Upper lobe of left lung (tissue), 6 donors: ENCODE results near the gene SLIT1. TPM values are rescaled to one million over a fixed set of nuclear protein-coding genes. Genes with fewer than 3 reads are reported as not detected.

Experiments
- ATAC-seq, 2 donors: fragments of 200-7000 bp; cut with Tn5 transposase; one replicate each; pipeline ENCODE4 v1.9.1; 2022; ENCODE audit warnings: mild to moderate bottlenecking in 2 of 2, moderate library complexity in 2 of 2; ENCODE audit not compliant: low FRiP score in 2 of 2
- DNase-seq, 2 donors: peaks; one replicate each; pipeline ENCODE4 v3.0.0-alpha.2; 2019 to 2020
- H3K27ac ChIP-seq, 4 donors: fragments of 200-600 bp; sonication (generic); one replicate each; pipeline ENCODE4 v1.5.1; 2016 to 2019
- H3K27me3 ChIP-seq, 4 donors: fragments of 200-600 bp; sonication (generic); one replicate each; pipeline ENCODE4 v1.5.1; 2017 to 2019
- H3K36me3 ChIP-seq, 4 donors: fragments of 200-600 bp; sonication (generic); one replicate each; pipeline ENCODE4 v1.5.1; 2016 to 2019
- H3K4me1 ChIP-seq, 4 donors: fragments of 200-600 bp; sonication (generic); one replicate each; pipeline ENCODE4 v1.5.1; 2018 to 2019
- H3K4me3 ChIP-seq, 4 donors: fragments of 200-600 bp; sonication (generic); one replicate each; pipeline ENCODE4 v1.5.1; 2017 to 2019; ENCODE audit warnings: mild to moderate bottlenecking in 2 of 4, moderate library complexity in 1 of 4
- H3K9me3 ChIP-seq, 4 donors: fragments of 200-600 bp; sonication (generic); one replicate each; pipeline ENCODE4 v1.5.1; 2018 to 2019
- CTCF ChIP-seq, 6 experiments: fragments of 450-650 bp in 4 of 6; fragments of 200-600 bp in 2 of 6; sonication (generic) in 2 of 6; IDR thresholded peaks; one replicate each; pipeline ENCODE4 v1.5.1; 2016 to 2019; ENCODE audit warnings: antibody characterized with exemption in 6 of 6
- EP300 ChIP-seq, 4 donors: sonication (generic); formaldehyde crosslinking; IDR thresholded peaks; one replicate each; pipeline ENCODE4 v1.5.1; 2017; ENCODE audit warnings: antibody characterized with exemption in 4 of 4, control low read depth in 2 of 4
- POLR2A ChIP-seq, 4 donors: fragments of 450-650 bp; IDR thresholded peaks; one replicate each; pipeline ENCODE4 v1.5.1; 2016 to 2017; ENCODE audit warnings: antibody characterized with exemption in 4 of 4, mild to moderate bottlenecking in 2 of 4
- POLR2AphosphoS5 ChIP-seq, 2 donors: sonication (generic); formaldehyde crosslinking; IDR thresholded peaks; one replicate each; pipeline ENCODE4 v1.5.1; 2017; ENCODE audit warnings: antibody characterized with exemption in 2 of 2
- WGBS, 2 donors: methylation state at CpG; one replicate each; pipeline ENCODE4 v1.1.5; 2017 to 2018; 5-methylcytosine and 5-hydroxymethylcytosine counted together
- total RNA-seq, 6 donors: library from RNA; depleted of rRNA in 4 of 6; stranded (reverse); fragments of >200 nt in 4 of 6; gene quantifications; one replicate each; pipeline versions ENCODE4 v1.1.0 to v1.2.1, GENCODE V29; 2016 to 2021
- donor health status: DM: no; HTN: no; CAD: no; lungs with moderate emphysema.
- donor health status: DM: no; HTN: yes; CAD: no; lungs with severe emphysema.

The SLIT1 gene
- total RNA-seq, 6 donors from 2014 or later: 0.30 to 1.6 (median 0.54) TPM; not detected in 1

GRCh38 chr10:96982149-96982930 is 203.4 kb downstream of the SLIT1 start:
- DNase-seq (no peak), ATAC-seq (no peak)
- no peaks in the 10 kb centered on the region for H3K4me1 ChIP-seq
- WGBS, 2 donors: 98 to 99% methylated on average over 12 of the region's 12 CpGs
- TF ChIP-seq CTCF (IDR thresholded peaks at IDR 0.05) (no peak), POLR2AphosphoS5 (IDR thresholded peaks at IDR 0.05) (no peak), POLR2A (IDR thresholded peaks at IDR 0.05) (no peak), EP300 (IDR thresholded peaks at IDR 0.05) (no peak)
- no peak overlapping the region for H3K27ac ChIP-seq
- H3K9me3 ChIP-seq: no peaks in the 10 kb centered on the region
- no peaks in the 10 kb centered on the region for H3K27me3 ChIP-seq
- H3K36me3 ChIP-seq: peaks cover 9 to 20% (median 16%) of the 10 kb centered on the region in 4 donors
- H3K4me3 ChIP-seq: no peak overlapping the region

- Histone ChIP-seq H3K9me3 (no peaks in the 10 kb centered on the region), H3K27ac (no peak overlapping the region), H3K27me3 (no peaks in the 10 kb centered on the region), H3K4me1 (no peaks in the 10 kb centered on the region), H3K36me3 (peaks cover 9 to 20% (median 16%) of the 10 kb centered on the region in 4 donors), H3K4me3 (no peak overlapping the region)
- WGBS, 2 donors: 79 to 94% methylated on average over 3 of the region's 3 CpGs
- DNase-seq: no peak
- TF ChIP-seq POLR2AphosphoS5 (IDR thresholded peaks at IDR 0.05) (no peak), POLR2A (IDR thresholded peaks at IDR 0.05) (no peak), EP300 (IDR thresholded peaks at IDR 0.05) (no peak), CTCF (IDR thresholded peaks at IDR 0.05) (no peak)
- ATAC-seq: no peak
These were observed 207.1 kb downstream of the SLIT1 start for GRCh38 chr10:96978621-96979154.

GRCh38 chr10:96975136-96975535 is 210.6 kb downstream of the SLIT1 start:
- no peaks in the 10 kb centered on the region for H3K9me3 ChIP-seq
- no peaks in the 10 kb centered on the region for H3K27me3 ChIP-seq
- ATAC-seq: no peak

GRCh38 chr10:96973809-96974747 is 211.7 kb downstream of the SLIT1 start:
- H3K27ac ChIP-seq: no peak overlapping the region
- no peaks in the 10 kb centered on the region for H3K27me3 ChIP-seq
- H3K9me3 ChIP-seq: no peaks in the 10 kb centered on the region
- ATAC-seq: no peak
- no peaks in the 10 kb centered on the region for H3K4me1 ChIP-seq
- 76 to 81% methylated on average over 5 of the region's 5 CpGs for WGBS, 2 donors
- no peak for DNase-seq
- TF ChIP-seq EP300 (IDR thresholded peaks at IDR 0.05): no peak
- TF ChIP-seq POLR2A (IDR thresholded peaks at IDR 0.05): no peak
- no peak for TF ChIP-seq CTCF (IDR thresholded peaks at IDR 0.05)
- TF ChIP-seq POLR2AphosphoS5 (IDR thresholded peaks at IDR 0.05): no peak
- H3K4me3 ChIP-seq: no peak overlapping the region
- no peaks in the 10 kb centered on the region for H3K36me3 ChIP-seq

More at GRCh38 chr10:96975136-96975535, 210.6 kb downstream of the SLIT1 start:
- Histone ChIP-seq H3K27ac (no peak overlapping the region), H3K4me1 (no peaks in the 10 kb centered on the region), H3K36me3 (no peaks in the 10 kb centered on the region), H3K4me3 (no peak overlapping the region)
- WGBS, 2 donors: 90 to 95% methylated on average over 2 of the region's 2 CpGs
- TF ChIP-seq EP300 (IDR thresholded peaks at IDR 0.05) (no peak), CTCF (IDR thresholded peaks at IDR 0.05) (no peak), POLR2AphosphoS5 (IDR thresholded peaks at IDR 0.05) (no peak), POLR2A (IDR thresholded peaks at IDR 0.05) (no peak)
- no peak for DNase-seq
